GM21381 (cell line): ENCODE measurements around the gene IGFL1.
"Not testable (repeated sequence)": the region's sequence is repeated elsewhere in the genome, so short reads cannot be mapped to it uniquely, and the experiment has no call there.

ENCODE experiments used
- ATAC-seq: cut with Tn5 transposase; IDR thresholded peaks from one replicate; pipeline ENCODE4 v1.9.1; 2021; ENCODE audit warnings: mild to moderate bottlenecking, moderate library complexity; ENCODE audit not compliant: unreplicated experiment

The IGFL1 gene

GRCh38 chr19:46264801-46265200 is 35.3 kb downstream of the IGFL1 start:
- not testable (repeated sequence) for ATAC-seq

- ATAC-seq: no peak
Measured at GRCh38 chr19:46265217-46265828, 35.8 kb downstream of the IGFL1 start.

GRCh38 chr19:46269101-46269500 is 39.6 kb downstream of the IGFL1 start:
- no peak for ATAC-seq

- ATAC-seq: no peak
Measured at GRCh38 chr19:46270521-46271256, 41.1 kb downstream of the IGFL1 start.

GRCh38 chr19:46271481-46272197 is 42.1 kb downstream of the IGFL1 start:
- no peak for ATAC-seq

- not testable (repeated sequence) for ATAC-seq
Measured at GRCh38 chr19:46273931-46274330, 44.4 kb downstream of the IGFL1 start.

GRCh38 chr19:46279177-46279576 is 49.6 kb downstream of the IGFL1 start:
- ATAC-seq: no peak
